ENCODE measurements around the gene SLC25A24.
"Not testable (repeated sequence)": the region's sequence is repeated elsewhere in the genome, so short reads cannot be mapped to it uniquely, and the experiment has no call there.

The SLC25A24 gene

GRCh38 chr1:108227772-108228171 lies 27.6 kb upstream of the SLC25A24 start:
- H3K9me3 ChIP-seq (ENCODE audit: insufficient read depth, low read depth, low read length); H3K4me1 ChIP-seq (ENCODE audit: insufficient read depth, low read length, poor library complexity, severe bottlenecking); H3K9me2 ChIP-seq (replicated peaks; ENCODE audit: low read depth, low read length); H3K36me3 ChIP-seq (ENCODE audit: insufficient read depth, low read length); H3K4me3 ChIP-seq (ENCODE audit: low read length, poor library complexity, severe bottlenecking); H2AFZ ChIP-seq (ENCODE audit: low read length); H3K79me2 ChIP-seq (ENCODE audit: insufficient read depth, low read length); H3K27me3 ChIP-seq (ENCODE audit: insufficient read depth, low read length, poor library complexity, severe bottlenecking); H3K9ac ChIP-seq (ENCODE audit: low read depth, low read length, poor library complexity, severe bottlenecking); H3K4me2 ChIP-seq (ENCODE audit: low read depth, low read length, poor library complexity, severe bottlenecking); H3F3A ChIP-seq (ENCODE audit: low read depth); H4K20me1 ChIP-seq (ENCODE audit: insufficient read depth, low read length, poor library complexity, severe bottlenecking): not testable (repeated sequence)

GRCh38 chr1:108226855-108227254 lies 26.7 kb upstream of the SLC25A24 start:
- not testable (repeated sequence) for H4K20me1 ChIP-seq (ENCODE audit: insufficient read depth, low read length, poor library complexity, severe bottlenecking); H3K9me2 ChIP-seq (replicated peaks; ENCODE audit: low read depth, low read length); H3K4me2 ChIP-seq (ENCODE audit: low read depth, low read length, poor library complexity, severe bottlenecking); H3K4me3 ChIP-seq (ENCODE audit: low read length, poor library complexity, severe bottlenecking); H3K4me1 ChIP-seq (ENCODE audit: insufficient read depth, low read length, poor library complexity, severe bottlenecking); H3K36me3 ChIP-seq (ENCODE audit: insufficient read depth, low read length); H3K9ac ChIP-seq (ENCODE audit: low read depth, low read length, poor library complexity, severe bottlenecking); H3K79me2 ChIP-seq (ENCODE audit: insufficient read depth, low read length); H3K27me3 ChIP-seq (ENCODE audit: insufficient read depth, low read length, poor library complexity, severe bottlenecking); H3K9me3 ChIP-seq (ENCODE audit: insufficient read depth, low read depth, low read length); H3F3A ChIP-seq (ENCODE audit: low read depth); H2AFZ ChIP-seq (ENCODE audit: low read length)

GRCh38 chr1:108223226-108223625 lies 23.1 kb upstream of the SLC25A24 start:
- H3K4me2 ChIP-seq (ENCODE audit: low read depth, low read length, poor library complexity, severe bottlenecking); H2AFZ ChIP-seq (ENCODE audit: low read length); H3F3A ChIP-seq (ENCODE audit: low read depth); H3K79me2 ChIP-seq (ENCODE audit: insufficient read depth, low read length); H3K9me3 ChIP-seq (ENCODE audit: insufficient read depth, low read depth, low read length); H3K4me1 ChIP-seq (ENCODE audit: insufficient read depth, low read length, poor library complexity, severe bottlenecking); H3K36me3 ChIP-seq (ENCODE audit: insufficient read depth, low read length); H3K9ac ChIP-seq (ENCODE audit: low read depth, low read length, poor library complexity, severe bottlenecking); H3K9me2 ChIP-seq (replicated peaks; ENCODE audit: low read depth, low read length); H4K20me1 ChIP-seq (ENCODE audit: insufficient read depth, low read length, poor library complexity, severe bottlenecking); H3K27me3 ChIP-seq (ENCODE audit: insufficient read depth, low read length, poor library complexity, severe bottlenecking); H3K4me3 ChIP-seq (ENCODE audit: low read length, poor library complexity, severe bottlenecking): not testable (repeated sequence)

DNA sequence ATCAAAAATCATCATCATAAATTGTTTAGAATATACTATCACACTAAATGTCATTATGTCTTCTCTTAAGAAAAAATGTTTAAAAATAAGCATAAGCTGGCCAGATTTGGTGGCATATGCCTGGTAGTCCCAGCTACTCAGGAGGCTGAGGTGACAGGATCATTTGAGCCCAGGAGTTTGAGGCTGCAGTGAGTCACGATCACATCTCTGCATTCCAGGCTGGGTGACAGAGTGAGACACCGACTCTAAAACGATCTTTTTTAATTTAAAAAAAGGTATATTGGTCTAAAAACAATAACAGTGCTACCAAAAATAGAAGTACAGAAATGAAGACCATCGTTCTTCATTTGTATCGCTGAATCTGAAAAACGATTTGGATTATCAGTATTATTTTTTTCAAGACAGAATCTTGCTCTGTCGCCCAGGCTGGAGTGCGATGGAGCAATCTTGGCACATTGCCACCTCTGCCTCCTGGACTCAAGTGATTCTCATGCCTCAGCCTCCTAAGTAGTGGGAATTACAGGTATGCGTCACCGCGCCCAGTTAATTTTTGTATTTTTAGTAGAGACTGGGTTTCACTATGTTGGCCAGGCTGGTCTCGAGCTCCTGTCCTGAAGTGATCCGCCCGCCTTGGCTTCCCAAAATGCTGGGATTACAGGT lies 17.5 kb upstream of the SLC25A24 start:
- H3K9ac ChIP-seq (ENCODE audit: low read depth, low read length, poor library complexity, severe bottlenecking) = not testable (repeated sequence)

GRCh38 chr1:108217007-108217406 lies 16.9 kb upstream of the SLC25A24 start:
- not testable (repeated sequence) for H3K4me3 ChIP-seq (ENCODE audit: low read length, poor library complexity, severe bottlenecking); H3K4me2 ChIP-seq (ENCODE audit: low read depth, low read length, poor library complexity, severe bottlenecking); H3K9ac ChIP-seq (ENCODE audit: low read depth, low read length, poor library complexity, severe bottlenecking); H3K79me2 ChIP-seq (ENCODE audit: insufficient read depth, low read length); H3K9me2 ChIP-seq (replicated peaks; ENCODE audit: low read depth, low read length); H3K4me1 ChIP-seq (ENCODE audit: insufficient read depth, low read length, poor library complexity, severe bottlenecking); H4K20me1 ChIP-seq (ENCODE audit: insufficient read depth, low read length, poor library complexity, severe bottlenecking); H3K27me3 ChIP-seq (ENCODE audit: insufficient read depth, low read length, poor library complexity, severe bottlenecking); H2AFZ ChIP-seq (ENCODE audit: low read length); H3F3A ChIP-seq (ENCODE audit: low read depth); H3K36me3 ChIP-seq (ENCODE audit: insufficient read depth, low read length); H3K9me3 ChIP-seq (ENCODE audit: insufficient read depth, low read depth, low read length)

More for the DNA sequence above, 17.5 kb upstream of the SLC25A24 start:
- H3K9me3 ChIP-seq (ENCODE audit: insufficient read depth, low read depth, low read length); H3K27me3 ChIP-seq (ENCODE audit: insufficient read depth, low read length, poor library complexity, severe bottlenecking); H3F3A ChIP-seq (ENCODE audit: low read depth); H3K9me2 ChIP-seq (replicated peaks; ENCODE audit: low read depth, low read length); H4K20me1 ChIP-seq (ENCODE audit: insufficient read depth, low read length, poor library complexity, severe bottlenecking); H3K79me2 ChIP-seq (ENCODE audit: insufficient read depth, low read length); H3K4me1 ChIP-seq (ENCODE audit: insufficient read depth, low read length, poor library complexity, severe bottlenecking); H3K4me2 ChIP-seq (ENCODE audit: low read depth, low read length, poor library complexity, severe bottlenecking); H3K36me3 ChIP-seq (ENCODE audit: insufficient read depth, low read length); H3K4me3 ChIP-seq (ENCODE audit: low read length, poor library complexity, severe bottlenecking); H2AFZ ChIP-seq (ENCODE audit: low read length): not testable (repeated sequence)

GRCh38 chr1:108216028-108216890 lies 16.1 kb upstream of the SLC25A24 start:
- not testable (repeated sequence) for H2AFZ ChIP-seq (ENCODE audit: low read length); H3K4me2 ChIP-seq (ENCODE audit: low read depth, low read length, poor library complexity, severe bottlenecking); H3K9ac ChIP-seq (ENCODE audit: low read depth, low read length, poor library complexity, severe bottlenecking); H3K27me3 ChIP-seq (ENCODE audit: insufficient read depth, low read length, poor library complexity, severe bottlenecking); H3F3A ChIP-seq (ENCODE audit: low read depth); H3K4me1 ChIP-seq (ENCODE audit: insufficient read depth, low read length, poor library complexity, severe bottlenecking); H3K79me2 ChIP-seq (ENCODE audit: insufficient read depth, low read length); H3K36me3 ChIP-seq (ENCODE audit: insufficient read depth, low read length); H3K9me3 ChIP-seq (ENCODE audit: insufficient read depth, low read depth, low read length); H3K9me2 ChIP-seq (replicated peaks; ENCODE audit: low read depth, low read length); H3K4me3 ChIP-seq (ENCODE audit: low read length, poor library complexity, severe bottlenecking); H4K20me1 ChIP-seq (ENCODE audit: insufficient read depth, low read length, poor library complexity, severe bottlenecking)
